Loucy (cell line): Measurements from ENCODE around the gene SNRNP200.

Experiments used
- H2AFZ ChIP-seq: fragments of 200-600 bp; sonication (generic); 2 replicates; pipeline ENCODE4 v1.6.0; 2016; ENCODE audit warnings: antibody characterized with exemption, mild to moderate bottlenecking, low read length, moderate library complexity
- H3F3A ChIP-seq: fragments of 200-600 bp; 2 replicates; pipeline ENCODE4 v1.6.0; 2016; ENCODE audit warnings: antibody characterized with exemption, low read depth, mild to moderate bottlenecking
- H3K27me3 ChIP-seq: fragments of 200-600 bp; sonication (generic); 2 replicates; pipeline ENCODE4 v1.6.1; 2014; ENCODE audit warnings: low read length, mild to moderate bottlenecking; ENCODE audit not compliant: insufficient read depth, poor library complexity, severe bottlenecking
- H3K36me3 ChIP-seq: fragments of 200-600 bp; sonication (generic); 2 replicates; pipeline ENCODE4 v1.6.1; 2016; ENCODE audit warnings: low read length; ENCODE audit not compliant: insufficient read depth
- H3K4me1 ChIP-seq: fragments of 200-600 bp; sonication (generic); 2 replicates; pipeline ENCODE4 v1.5.1; 2014; ENCODE audit warnings: low read length, mild to moderate bottlenecking; ENCODE audit not compliant: insufficient read depth, poor library complexity, severe bottlenecking
- H3K4me2 ChIP-seq: fragments of 200-600 bp; sonication (generic); 2 replicates; pipeline ENCODE4 v1.6.0; 2014; ENCODE audit warnings: antibody characterized with exemption, low read length, low read depth, mild to moderate bottlenecking; ENCODE audit not compliant: poor library complexity, severe bottlenecking
- H3K4me3 ChIP-seq: fragments of 200-600 bp; sonication (generic); 2 replicates; pipeline ENCODE4 v1.5.1; 2014; ENCODE audit warnings: low read length, mild to moderate bottlenecking, mixed read lengths; ENCODE audit not compliant: poor library complexity, severe bottlenecking
- H3K79me2 ChIP-seq: fragments of 200-600 bp; sonication (generic); 2 replicates; pipeline ENCODE4 v1.6.1; 2014; ENCODE audit warnings: low read length; ENCODE audit not compliant: insufficient read depth
- H3K9ac ChIP-seq: fragments of 200-600 bp; sonication (generic); 2 replicates; pipeline ENCODE4 v1.6.0; 2014; ENCODE audit warnings: mild to moderate bottlenecking, low read depth, low read length, moderate library complexity; ENCODE audit not compliant: poor library complexity, severe bottlenecking
- H3K9me2 ChIP-seq: fragments of 200-600 bp; sonication (generic); replicated peaks from 2 replicates; pipeline ENCODE4 v1.6.1; 2016; ENCODE audit warnings: low read depth, low read length, mixed read lengths
- H3K9me3 ChIP-seq: fragments of 200-600 bp; sonication (generic); 2 replicates; pipeline ENCODE4 v1.6.1; 2014; ENCODE audit warnings: mild to moderate bottlenecking, antibody characterized with exemption, low read length, low read depth; ENCODE audit not compliant: insufficient read depth
- H4K20me1 ChIP-seq: fragments of 200-600 bp; sonication (generic); 2 replicates; pipeline ENCODE4 v1.6.0; 2014; ENCODE audit warnings: antibody characterized with exemption, low read length, mild to moderate bottlenecking; ENCODE audit not compliant: insufficient read depth, poor library complexity, severe bottlenecking
- EZH2phosphoT487 ChIP-seq: fragments of 200-600 bp; IDR thresholded peaks from 2 replicates; pipeline ENCODE4 v1.6.1; 2018; ENCODE audit warnings: antibody characterized with exemption, mild to moderate bottlenecking, moderate library complexity, borderline replicate concordance
- TF ChIP-seq, protein P1 (sequence below): fragments of 200-600 bp; sonication (generic); conservative IDR thresholded peaks from 2 replicates; pipeline ENCODE4 v1.5.1; 2014; ENCODE audit warnings: mild to moderate bottlenecking, antibody characterized with exemption, low read length

SNRNP200 gene

DNA sequence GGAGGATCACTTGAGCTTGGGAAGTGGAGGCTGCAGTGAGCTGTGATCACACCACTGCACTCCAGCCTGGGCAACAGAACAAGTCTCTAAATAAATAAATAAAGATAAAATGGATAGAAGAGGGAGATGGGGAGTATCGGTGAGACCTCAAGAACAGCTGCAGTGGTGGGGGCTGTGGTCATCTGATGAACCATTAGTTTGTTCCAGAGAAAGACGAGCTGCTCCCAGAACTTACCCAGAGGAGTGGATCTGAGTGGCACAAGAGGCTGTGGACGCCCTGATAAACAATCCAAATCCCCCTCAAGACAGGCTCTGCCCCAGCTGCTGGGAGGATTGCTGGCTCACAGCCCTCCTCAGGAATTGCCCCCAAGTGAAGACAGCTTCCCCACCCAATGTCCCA, 66.3 kb downstream of the SNRNP200 start:
- Histone ChIP-seq H3K9ac (no peak overlapping the region), H3K9me2 (no peaks in the 10 kb centered on the region), H3K4me1 (peaks cover 22% of the 10 kb centered on the region), H4K20me1 (no peaks in the 10 kb centered on the region), H3K4me3 (no peak overlapping the region), H2AFZ (no peak overlapping the region), H3K4me2 (no peak overlapping the region), H3K79me2 (no peaks in the 10 kb centered on the region), H3K36me3 (no peaks in the 10 kb centered on the region; the same call in 1 of the 2 replicates), H3K27me3 (no peaks in the 10 kb centered on the region), H3F3A (no peaks in the 10 kb centered on the region), H3K9me3 (no peaks in the 10 kb centered on the region)
- no peak for TF ChIP-seq EZH2phosphoT487
- TF ChIP-seq, protein P1, sequence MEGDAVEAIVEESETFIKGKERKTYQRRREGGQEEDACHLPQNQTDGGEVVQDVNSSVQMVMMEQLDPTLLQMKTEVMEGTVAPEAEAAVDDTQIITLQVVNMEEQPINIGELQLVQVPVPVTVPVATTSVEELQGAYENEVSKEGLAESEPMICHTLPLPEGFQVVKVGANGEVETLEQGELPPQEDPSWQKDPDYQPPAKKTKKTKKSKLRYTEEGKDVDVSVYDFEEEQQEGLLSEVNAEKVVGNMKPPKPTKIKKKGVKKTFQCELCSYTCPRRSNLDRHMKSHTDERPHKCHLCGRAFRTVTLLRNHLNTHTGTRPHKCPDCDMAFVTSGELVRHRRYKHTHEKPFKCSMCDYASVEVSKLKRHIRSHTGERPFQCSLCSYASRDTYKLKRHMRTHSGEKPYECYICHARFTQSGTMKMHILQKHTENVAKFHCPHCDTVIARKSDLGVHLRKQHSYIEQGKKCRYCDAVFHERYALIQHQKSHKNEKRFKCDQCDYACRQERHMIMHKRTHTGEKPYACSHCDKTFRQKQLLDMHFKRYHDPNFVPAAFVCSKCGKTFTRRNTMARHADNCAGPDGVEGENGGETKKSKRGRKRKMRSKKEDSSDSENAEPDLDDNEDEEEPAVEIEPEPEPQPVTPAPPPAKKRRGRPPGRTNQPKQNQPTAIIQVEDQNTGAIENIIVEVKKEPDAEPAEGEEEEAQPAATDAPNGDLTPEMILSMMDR, result no peak

DNA sequence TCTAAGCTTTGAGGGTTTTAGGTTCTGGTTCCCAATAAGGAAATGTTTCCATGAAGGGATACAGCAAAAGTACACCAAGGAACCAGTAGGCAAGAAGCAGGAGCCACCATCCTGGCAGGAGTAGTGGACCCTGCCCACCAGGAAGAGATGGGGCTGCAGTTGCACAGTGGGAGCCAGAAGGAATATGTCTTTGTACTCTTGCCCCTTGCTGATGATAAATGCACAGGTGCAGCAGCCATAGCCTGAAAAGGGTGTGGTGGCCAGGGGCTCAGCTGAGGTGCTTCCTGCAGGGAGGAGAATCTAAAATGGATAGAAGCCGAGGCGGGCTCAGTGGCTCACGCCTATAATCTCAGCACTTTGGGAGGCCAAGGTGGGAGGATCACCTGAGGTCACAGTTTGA, 67.1 kb downstream of the SNRNP200 start:
- Histone ChIP-seq H3K36me3 (no peaks in the 10 kb centered on the region; the same call in 1 of the 2 replicates), H3K9me2 (no peaks in the 10 kb centered on the region), H3K79me2 (no peaks in the 10 kb centered on the region), H4K20me1 (no peaks in the 10 kb centered on the region), H3F3A (no peaks in the 10 kb centered on the region), H3K9me3 (no peaks in the 10 kb centered on the region), H3K4me3 (no peak overlapping the region), H3K27me3 (no peaks in the 10 kb centered on the region), H3K9ac (no peak overlapping the region), H2AFZ (no peak overlapping the region), H3K4me1 (peaks cover 22% of the 10 kb centered on the region), H3K4me2 (no peak overlapping the region)
- no peak for TF ChIP-seq EZH2phosphoT487
- TF ChIP-seq, protein P1, result no peak

DNA sequence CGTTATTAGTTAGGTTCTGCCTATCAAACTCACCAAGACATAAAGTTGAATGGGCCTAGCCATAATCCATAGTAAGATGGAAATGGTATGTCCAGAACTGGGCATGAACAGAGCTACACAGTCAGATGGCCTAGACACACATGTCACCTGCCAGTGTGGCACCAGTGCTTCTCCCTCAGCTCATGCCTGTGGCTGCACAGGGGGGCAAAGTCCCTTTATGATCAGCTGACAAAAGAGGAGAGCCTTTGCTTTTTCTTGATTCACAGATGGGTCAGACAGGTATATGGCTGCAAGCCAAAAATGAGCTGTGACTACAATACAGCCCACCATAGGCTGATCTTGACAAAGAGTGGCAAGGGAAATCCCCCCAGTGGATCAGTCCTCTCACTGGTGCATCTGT, 68.5 kb downstream of the SNRNP200 start:
- Histone ChIP-seq H3K4me1 (peaks cover 13% of the 10 kb centered on the region), H2AFZ (no peak overlapping the region), H3K27me3 (no peaks in the 10 kb centered on the region), H3K79me2 (no peaks in the 10 kb centered on the region), H4K20me1 (no peaks in the 10 kb centered on the region), H3K9me2 (no peaks in the 10 kb centered on the region), H3F3A (no peaks in the 10 kb centered on the region), H3K4me2 (no peak overlapping the region), H3K4me3 (no peak overlapping the region), H3K9me3 (no peaks in the 10 kb centered on the region), H3K9ac (no peak overlapping the region), H3K36me3 (no peaks in the 10 kb centered on the region; the same call in 1 of the 2 replicates)
- TF ChIP-seq, protein P1, result no peak
- no peak for TF ChIP-seq EZH2phosphoT487
